SK-N-SH (cell line): Measurements from ENCODE around the gene SPNS1. TPM values are rescaled to one million over a fixed set of nuclear protein-coding genes. Genes with fewer than 3 reads are reported as not detected.

Source experiments
- CTCF ChIA-PET: fragments of 300-600, 350-600 bp; formaldehyde crosslinking; extraction: SDS; loops from one replicate; lab custom pipeline; 2021; lab: Yijun Ruan, JAX
- POLR2A ChIA-PET: fragments of 350-600 bp; sonication (Branson Sonifier 250); formaldehyde crosslinking; extraction: SDS; loops from one replicate; lab custom pipeline; 2020; ENCODE audit warnings: antibody characterized with exemption, inconsistent platforms; lab: Yijun Ruan, JAX
- DNase-seq: peaks from one replicate; pipeline ENCODE4 v3.0.0; 2012
- H2AFZ ChIP-seq: fragments of 200-600 bp; sonication (generic); 2 replicates; pipeline ENCODE4 v1.8.1; 2016; ENCODE audit warnings: antibody characterized with exemption, mild to moderate bottlenecking, low read depth
- H3F3A ChIP-seq: fragments of 200-600 bp; sonication (generic); replicated peaks from 2 replicates; pipeline ENCODE3; 2016; ENCODE audit warnings: antibody characterized with exemption, mild to moderate bottlenecking; ENCODE audit not compliant: insufficient read depth
- H3K27ac ChIP-seq, 2 experiments: fragments of 200-500 bp in 1 of 2; fragments of 200-600 bp in 1 of 2; sonication (Bioruptor generic) in 1 of 2; sonication (generic), shearing (Covaris generic) in 1 of 2; 2 replicates each; pipeline versions ENCODE4 v1.5.1 to v1.6.1; 2014 to 2016; ENCODE audit warnings: low read depth in 2 of 2, inconsistent platforms in 1 of 2, low read length in 1 of 2, mild to moderate bottlenecking in 1 of 2, mixed read lengths in 1 of 2
- H3K27me3 ChIP-seq: fragments of 200-600 bp; sonication (generic), shearing (Covaris generic); 2 replicates; pipeline ENCODE4 v1.6.1; 2016; ENCODE audit warnings: mixed run types; ENCODE audit not compliant: insufficient read depth
- H3K36me3 ChIP-seq, 2 experiments: fragments of 200-500 bp in 1 of 2; fragments of 200-600 bp in 1 of 2; sonication (Bioruptor generic) in 1 of 2; sonication (generic) in 1 of 2; replicated peaks in 1 of 2; 2 replicates each; pipeline versions ENCODE3 to v1.5.1; 2014 to 2016; ENCODE audit warnings: low read length in 1 of 2, mild to moderate bottlenecking in 1 of 2; ENCODE audit not compliant: insufficient read depth in 2 of 2, control insufficient read depth in 1 of 2
- H3K4me1 ChIP-seq, 2 experiments: fragments of 200-500 bp in 1 of 2; fragments of 200-600 bp in 1 of 2; sonication (Bioruptor generic) in 1 of 2; sonication (generic), shearing (Covaris generic) in 1 of 2; 2 replicates each; pipeline versions ENCODE4 v1.5.1 to v1.6.1; 2014 to 2016; ENCODE audit warnings: low read depth in 1 of 2, low read length in 1 of 2, mixed run types in 1 of 2; ENCODE audit not compliant: insufficient read depth in 2 of 2, control insufficient read depth in 1 of 2
- H3K4me2 ChIP-seq: fragments of 200-600 bp; sonication (generic), shearing (Covaris generic); 2 replicates; pipeline ENCODE4 v1.6.1; 2017; ENCODE audit warnings: mixed run types
- H3K4me3 ChIP-seq, 2 experiments: fragments of 200-500 bp in 1 of 2; fragments of 200-600 bp in 1 of 2; sonication (Bioruptor generic) in 1 of 2; sonication (generic), shearing (Covaris generic) in 1 of 2; 2 replicates each; pipeline versions ENCODE4 v1.5.1 to v1.8.1; 2014 to 2016; ENCODE audit warnings: low read depth in 2 of 2, inconsistent platforms in 1 of 2, low read length in 1 of 2, mild to moderate bottlenecking in 1 of 2, mixed read lengths in 1 of 2, moderate library complexity in 1 of 2
- H3K79me2 ChIP-seq: fragments of 200-600 bp; sonication (generic); 2 replicates; pipeline ENCODE4 v1.8.1; 2017; ENCODE audit warnings: mild to moderate bottlenecking; ENCODE audit not compliant: insufficient read depth
- H3K9ac ChIP-seq: fragments of 200-600 bp; sonication (generic); 2 replicates; pipeline ENCODE4 v1.6.1; 2017; ENCODE audit warnings: mixed run types
- H3K9me2 ChIP-seq: fragments of 200-600 bp; sonication (generic); 2 replicates; pipeline ENCODE4 v1.6.1; 2017; ENCODE audit warnings: mixed run types
- H3K9me3 ChIP-seq: fragments of 200-600 bp; sonication (generic); 2 replicates; pipeline ENCODE4 v1.6.1; 2017; ENCODE audit warnings: mixed run types, mild to moderate bottlenecking, moderate library complexity
- H4K20me1 ChIP-seq: fragments of 200-600 bp; sonication (generic); 2 replicates; pipeline ENCODE4 v1.6.1; 2017; ENCODE audit warnings: mild to moderate bottlenecking, mixed run types; ENCODE audit not compliant: insufficient read depth
- CHD2 ChIP-seq: fragments of 150-350 bp; IDR thresholded peaks from 2 replicates; pipeline ENCODE4 v1.6.1; 2018; ENCODE audit warnings: low read length; ENCODE audit not compliant: partially characterized antibody
- ELF1 ChIP-seq: IDR thresholded peaks from 2 replicates; pipeline ENCODE4 v1.4.0; 2012
- FOSL2 ChIP-seq: IDR thresholded peaks from 2 replicates; pipeline ENCODE4 v1.4.0; 2012; ENCODE audit warnings: low read depth, mild to moderate bottlenecking, moderate library complexity, borderline replicate concordance
- FOXJ3 ChIP-seq: sonication (generic); formaldehyde crosslinking; IDR thresholded peaks from 2 replicates; pipeline ENCODE4 v1.5.1; 2020; ENCODE audit warnings: mild to moderate bottlenecking, missing genetic modification reagents
- MEF2A ChIP-seq: IDR thresholded peaks from 2 replicates; pipeline ENCODE4 v1.4.0; 2012; ENCODE audit warnings: low read depth, borderline replicate concordance
- NRF1 ChIP-seq: IDR thresholded peaks from 2 replicates; pipeline ENCODE4 v1.6.1; 2012; ENCODE audit warnings: low read depth, mild to moderate bottlenecking, low read length
- POLR2AphosphoS5 ChIP-seq: IDR thresholded peaks from 2 replicates; pipeline ENCODE4 v1.6.1; 2012; ENCODE audit warnings: low read depth, low read length
- RCOR1 ChIP-seq: fragments of 150-350 bp; IDR thresholded peaks from 2 replicates; pipeline ENCODE4 v1.6.1; 2017; ENCODE audit warnings: antibody characterized with exemption, low read length
- SIN3A ChIP-seq: IDR thresholded peaks from 2 replicates; pipeline ENCODE4 v1.6.1; 2012; ENCODE audit warnings: low read depth, mild to moderate bottlenecking, low read length, moderate library complexity, borderline replicate concordance
- TAF1 ChIP-seq: IDR thresholded peaks from 2 replicates; pipeline ENCODE4 v1.6.1; 2012; ENCODE audit warnings: low read depth, mild to moderate bottlenecking, low read length, moderate library complexity, borderline replicate concordance
- YY1 ChIP-seq: IDR thresholded peaks from 2 replicates; pipeline ENCODE4 v1.4.0; 2012; ENCODE audit warnings: low read depth, mild to moderate bottlenecking
- WGBS: methylation state at CpG from one replicate; pipeline ENCODE4 v1.1.6; 2017; ENCODE audit warnings: low lambda C conversion rate; 5-methylcytosine and 5-hydroxymethylcytosine counted together
- polyA plus RNA-seq, 3 experiments: library from polyadenylated mRNA; depleted of rRNA; stranded (reverse); fragments of >200 nt; gene quantifications; 2 replicates each; pipeline ENCODE4 v1.2.3, GENCODE V29; 2012
- TF ChIP-seq, protein P1 (sequence below): IDR thresholded peaks from 2 replicates; pipeline ENCODE4 v1.4.0; 2012; ENCODE audit warnings: low read depth, borderline replicate concordance
- TF ChIP-seq, protein P2 (sequence below): fragments of 150-350 bp; IDR thresholded peaks from 2 replicates; pipeline ENCODE4 v1.6.1; 2016; ENCODE audit warnings: mild to moderate bottlenecking, low read depth, low read length
- TF ChIP-seq, protein P3 (sequence below): IDR thresholded peaks from 2 replicates; pipeline ENCODE4; 2012

Gene SPNS1
- polyA plus RNA-seq, 1 of the 3 experiments (the other 2 are of a cell fraction), result 41.1 TPM

DNA sequence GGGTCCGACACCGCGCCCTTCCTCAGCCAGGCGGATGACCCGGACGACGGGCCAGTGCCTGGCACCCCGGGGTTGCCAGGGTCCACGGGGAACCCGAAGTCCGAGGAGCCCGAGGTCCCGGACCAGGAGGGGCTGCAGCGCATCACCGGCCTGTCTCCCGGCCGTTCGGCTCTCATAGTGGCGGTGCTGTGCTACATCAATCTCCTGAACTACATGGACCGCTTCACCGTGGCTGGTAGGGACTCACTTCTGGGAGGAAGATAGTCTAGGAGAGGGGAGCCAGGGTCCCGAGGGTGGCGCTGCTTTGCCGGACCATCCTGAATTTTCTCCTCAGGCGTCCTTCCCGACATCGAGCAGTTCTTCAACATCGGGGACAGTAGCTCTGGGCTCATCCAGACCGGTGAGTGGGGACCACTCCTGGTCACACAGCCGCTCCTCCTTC is 601 bp downstream of the SPNS1 start:
- Histone ChIP-seq H3K9ac (peak overlapping the region; percentile 84), H3K27ac (peak overlapping the region in 1 of 2 experiments; percentile 93; a peak in 2 of 4 replicates), H2AFZ (peak overlapping the region; percentile 61; the same call in 1 of the 2 replicates), H3K36me3 (no peaks in the 10 kb centered on the region), H4K20me1 (no peaks in the 10 kb centered on the region), H3K4me3 (peak overlapping the region; percentile 66 to 83), H3K4me1 (peaks cover 5 to 8% of the 10 kb centered on the region in 2 experiments; a peak in 2 of 4 replicates), H3K79me2 (peaks cover 27% of the 10 kb centered on the region)
- no peak for DNase-seq
- ChIA-PET CTCF (interaction anchor here (1.1 to 1.6 kb wide), 2 partner anchors 12 kb away, joined by 4 to 5 read pairs; no protein-coding TSS in a partner anchor), POLR2A (interaction anchor here (1.0 to 1.9 kb wide), 2 partner anchors 9 to 35 kb away, joined by 3 to 8 read pairs; partner anchors contain the start of gene LAT)
- TF ChIP-seq, protein P1, sequence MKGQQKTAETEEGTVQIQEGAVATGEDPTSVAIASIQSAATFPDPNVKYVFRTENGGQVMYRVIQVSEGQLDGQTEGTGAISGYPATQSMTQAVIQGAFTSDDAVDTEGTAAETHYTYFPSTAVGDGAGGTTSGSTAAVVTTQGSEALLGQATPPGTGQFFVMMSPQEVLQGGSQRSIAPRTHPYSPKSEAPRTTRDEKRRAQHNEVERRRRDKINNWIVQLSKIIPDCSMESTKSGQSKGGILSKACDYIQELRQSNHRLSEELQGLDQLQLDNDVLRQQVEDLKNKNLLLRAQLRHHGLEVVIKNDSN, result no peak
- no peak for TF ChIP-seq MEF2A
- TF ChIP-seq POLR2AphosphoS5, result no peak
- TF ChIP-seq TAF1, result no peak
- TF ChIP-seq FOSL2, result no peak
- TF ChIP-seq YY1, result no peak
- TF ChIP-seq FOXJ3 (CRISPR knock-in tag), result no peak
- TF ChIP-seq CHD2, result no peak
- TF ChIP-seq SIN3A, result no peak
- TF ChIP-seq, protein P2, sequence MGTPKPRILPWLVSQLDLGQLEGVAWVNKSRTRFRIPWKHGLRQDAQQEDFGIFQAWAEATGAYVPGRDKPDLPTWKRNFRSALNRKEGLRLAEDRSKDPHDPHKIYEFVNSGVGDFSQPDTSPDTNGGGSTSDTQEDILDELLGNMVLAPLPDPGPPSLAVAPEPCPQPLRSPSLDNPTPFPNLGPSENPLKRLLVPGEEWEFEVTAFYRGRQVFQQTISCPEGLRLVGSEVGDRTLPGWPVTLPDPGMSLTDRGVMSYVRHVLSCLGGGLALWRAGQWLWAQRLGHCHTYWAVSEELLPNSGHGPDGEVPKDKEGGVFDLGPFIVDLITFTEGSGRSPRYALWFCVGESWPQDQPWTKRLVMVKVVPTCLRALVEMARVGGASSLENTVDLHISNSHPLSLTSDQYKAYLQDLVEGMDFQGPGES, result no peak
- TF ChIP-seq ELF1, result no peak
- no peak for TF ChIP-seq RCOR1
- TF ChIP-seq, protein P3, sequence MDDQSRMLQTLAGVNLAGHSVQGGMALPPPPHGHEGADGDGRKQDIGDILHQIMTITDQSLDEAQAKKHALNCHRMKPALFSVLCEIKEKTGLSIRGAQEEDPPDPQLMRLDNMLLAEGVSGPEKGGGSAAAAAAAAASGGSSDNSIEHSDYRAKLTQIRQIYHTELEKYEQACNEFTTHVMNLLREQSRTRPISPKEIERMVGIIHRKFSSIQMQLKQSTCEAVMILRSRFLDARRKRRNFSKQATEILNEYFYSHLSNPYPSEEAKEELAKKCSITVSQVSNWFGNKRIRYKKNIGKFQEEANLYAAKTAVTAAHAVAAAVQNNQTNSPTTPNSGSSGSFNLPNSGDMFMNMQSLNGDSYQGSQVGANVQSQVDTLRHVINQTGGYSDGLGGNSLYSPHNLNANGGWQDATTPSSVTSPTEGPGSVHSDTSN, result no peak
- TF ChIP-seq NRF1, result no peak
- TF ChIP-seq, all 33 proteins: peak for 0
- no peaks in the 10 kb centered on the region for H3K9me3 ChIP-seq
- H3K9me2 ChIP-seq, result no peaks in the 10 kb centered on the region
- 4% methylated on average over 22 of the region's 30 CpGs for WGBS
- no peaks in the 10 kb centered on the region for H3K27me3 ChIP-seq
- peak overlapping the region; percentile 81 for H3K4me2 ChIP-seq
- peaks cover 7% of the 10 kb centered on the region for H3F3A ChIP-seq
